ENCODE results near the gene EDDM13. TPM values are rescaled to one million over a fixed set of nuclear protein-coding genes. Genes with fewer than 3 reads are reported as not detected.

EDDM13 gene
- total and polyA plus RNA-seq, 10 of the 15 experiments (the other 5 are each of a cell fraction or from before 2014, with no cell fraction given), result 0.15 to 0.37 TPM; not detected in 8

- FAIRE-seq (no peak), DNase-seq (ENCODE audit: low read depth, low spot score) (peak; percentile 11), ATAC-seq (peak; percentile 48; the same call in 2 of the 3 replicates)
- no peak overlapping the region for H3K27ac ChIP-seq (ENCODE audit: control insufficient read depth, insufficient read depth)
- H2AFZ ChIP-seq (ENCODE audit: control insufficient read depth, low read depth, low read length), result no peak overlapping the region; the same call in 1 of the 2 replicates
- no peak overlapping the region for H3K9ac ChIP-seq (ENCODE audit: control insufficient read depth, insufficient read depth, low read length)
- WGBS (ENCODE audit: insufficient coverage, insufficient replicate concordance, low lambda C conversion rate, missing lambda C conversion rate), result 1% methylated on average over 8 of the region's 8 CpGs
- intact Hi-C loops (cut with micrococcal nuclease; ENCODE audit: unreplicated experiment), result no loop called here
- no peaks in the 10 kb centered on the region for H3K36me3 ChIP-seq (ENCODE audit: control insufficient read depth in 2 of 2, insufficient read depth in 2 of 2, low read length in 1 of 2)
- TF ChIP-seq POLR2AphosphoS2 (IDR thresholded peaks at IDR 0.05; ENCODE audit: low read depth, low read length) (no peak), MTA2 (IDR thresholded peaks at IDR 0.05; ENCODE audit: low read depth) (no peak), SUZ12 (IDR thresholded peaks at IDR 0.05; ENCODE audit: unreplicated experiment) (no peak), SMC3 (IDR thresholded peaks at IDR 0.05; ENCODE audit: borderline replicate concordance, low read length) (peak; percentile 61; the same call in 1 of the 2 replicates), RAD21 (IDR thresholded peaks at IDR 0.05; ENCODE audit: insufficient read depth, low read depth, low read length) (peak; percentile 53), CREM (IDR thresholded peaks at IDR 0.05; ENCODE audit: low read depth) (no peak)
- TF ChIP-seq, protein P1, sequence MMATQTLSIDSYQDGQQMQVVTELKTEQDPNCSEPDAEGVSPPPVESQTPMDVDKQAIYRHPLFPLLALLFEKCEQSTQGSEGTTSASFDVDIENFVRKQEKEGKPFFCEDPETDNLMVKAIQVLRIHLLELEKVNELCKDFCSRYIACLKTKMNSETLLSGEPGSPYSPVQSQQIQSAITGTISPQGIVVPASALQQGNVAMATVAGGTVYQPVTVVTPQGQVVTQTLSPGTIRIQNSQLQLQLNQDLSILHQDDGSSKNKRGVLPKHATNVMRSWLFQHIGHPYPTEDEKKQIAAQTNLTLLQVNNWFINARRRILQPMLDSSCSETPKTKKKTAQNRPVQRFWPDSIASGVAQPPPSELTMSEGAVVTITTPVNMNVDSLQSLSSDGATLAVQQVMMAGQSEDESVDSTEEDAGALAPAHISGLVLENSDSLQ (IDR thresholded peaks at IDR 0.05), result peak; percentile 33; the same call in 1 of the 2 replicates
- TF ChIP-seq, protein P2, sequence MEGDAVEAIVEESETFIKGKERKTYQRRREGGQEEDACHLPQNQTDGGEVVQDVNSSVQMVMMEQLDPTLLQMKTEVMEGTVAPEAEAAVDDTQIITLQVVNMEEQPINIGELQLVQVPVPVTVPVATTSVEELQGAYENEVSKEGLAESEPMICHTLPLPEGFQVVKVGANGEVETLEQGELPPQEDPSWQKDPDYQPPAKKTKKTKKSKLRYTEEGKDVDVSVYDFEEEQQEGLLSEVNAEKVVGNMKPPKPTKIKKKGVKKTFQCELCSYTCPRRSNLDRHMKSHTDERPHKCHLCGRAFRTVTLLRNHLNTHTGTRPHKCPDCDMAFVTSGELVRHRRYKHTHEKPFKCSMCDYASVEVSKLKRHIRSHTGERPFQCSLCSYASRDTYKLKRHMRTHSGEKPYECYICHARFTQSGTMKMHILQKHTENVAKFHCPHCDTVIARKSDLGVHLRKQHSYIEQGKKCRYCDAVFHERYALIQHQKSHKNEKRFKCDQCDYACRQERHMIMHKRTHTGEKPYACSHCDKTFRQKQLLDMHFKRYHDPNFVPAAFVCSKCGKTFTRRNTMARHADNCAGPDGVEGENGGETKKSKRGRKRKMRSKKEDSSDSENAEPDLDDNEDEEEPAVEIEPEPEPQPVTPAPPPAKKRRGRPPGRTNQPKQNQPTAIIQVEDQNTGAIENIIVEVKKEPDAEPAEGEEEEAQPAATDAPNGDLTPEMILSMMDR (IDR thresholded peaks at IDR 0.05 in 2 of 3, conservative IDR thresholded peaks at IDR 0.05 in 1 of 3; ENCODE audit: control insufficient read depth in 2 of 3, extremely low read depth in 1 of 3, insufficient read depth in 1 of 3, low read depth in 3 of 3, low read length in 3 of 3), result peak; percentile 74 to 84 (median 78); a peak in 5 of 6 replicates
- H3K4me1 ChIP-seq (ENCODE audit: control insufficient read depth, insufficient read depth, low read length), result no peaks in the 10 kb centered on the region
- H3K4me2 ChIP-seq (ENCODE audit: control insufficient read depth, insufficient read depth), result no peak overlapping the region
- no peak overlapping the region for H3K4me3 ChIP-seq
- CTCF ChIA-PET, result interaction anchor here (0.9 to 3.5 kb wide), 7 partner anchors 17 to 718 kb away, joined by 3 to 38 read pairs (median 7); no protein-coding TSS in a partner anchor
- BruUV-seq (replicated peaks), result no TSS peak
- SMC1A ChIA-PET (ENCODE audit: uncharacterized antibody, unreplicated experiment), result no interaction called here
- POLR2A ChIA-PET, result no interaction called here
- H3K27me3 ChIP-seq (replicated peaks in 1 of 2; ENCODE audit: control insufficient read depth in 2 of 2, insufficient read depth in 2 of 2, low read length in 1 of 2), result no peaks in the 10 kb centered on the region
- H3K9me3 ChIP-seq (replicated peaks; ENCODE audit: control insufficient read depth, insufficient read depth, low read length), result no peaks in the 10 kb centered on the region
- RAD21 ChIA-PET (ENCODE audit: unreplicated experiment), result no interaction called here
- H3K79me2 ChIP-seq (ENCODE audit: control insufficient read depth, insufficient read depth, low read length), result no peaks in the 10 kb centered on the region
- no peaks in the 10 kb centered on the region for H4K20me1 ChIP-seq (ENCODE audit: control insufficient read depth, insufficient read depth)
- in situ Hi-C loops (cut with MboI), result no loop called here
Observed at GRCh38 chr19:56350416-56351045, 78.0 kb downstream of the EDDM13 start.
